HEK293 (cell line): Measurements from ENCODE around the gene PRIMA1.

Source experiments
- CTCF ChIA-PET: fragments of 350-600 bp; formaldehyde crosslinking; extraction: SDS; loops from one replicate; lab custom pipeline; 2021; ENCODE audit warnings: antibody characterized with exemption; lab: Yijun Ruan, JAX
- POLR2A ChIA-PET: fragments of 300-600 bp; formaldehyde crosslinking; extraction: SDS; loops from one replicate; lab custom pipeline; 2020; ENCODE audit warnings: antibody characterized with exemption, inconsistent platforms; lab: Yijun Ruan, JAX
- H3K27ac ChIP-seq: fragments of 200-500 bp; sonication (Bioruptor generic); 2 replicates; pipeline ENCODE4 v1.5.1; 2014; ENCODE audit warnings: low read depth, low read length, control low read depth, inconsistent platforms; ENCODE audit errors: extremely low read depth
- H3K36me3 ChIP-seq, 2 experiments: fragments of 200-500 bp in 1 of 2; sonication (Bioruptor generic) in 1 of 2; 1 replicate in 1 of 2; 2 replicates in 1 of 2; pipeline ENCODE4 v1.5.1; 2014 to 2017; ENCODE audit warnings: inconsistent platforms in 2 of 2, low read length in 2 of 2; ENCODE audit not compliant: control insufficient read depth in 2 of 2, insufficient read depth in 1 of 2
- H3K4me1 ChIP-seq: fragments of 200-500 bp; sonication (Bioruptor generic); 2 replicates; pipeline ENCODE4 v1.5.1; 2014; ENCODE audit warnings: mild to moderate bottlenecking, low read length, inconsistent platforms; ENCODE audit not compliant: control insufficient read depth, insufficient read depth
- H3K4me3 ChIP-seq: 2 replicates; pipeline ENCODE4 v1.5.1; 2011; ENCODE audit warnings: low read depth, mild to moderate bottlenecking, control low read depth, low read length, moderate library complexity
- H3K9me3 ChIP-seq: fragments of 200-500 bp; sonication (Bioruptor generic); 2 replicates; pipeline ENCODE4 v1.5.1; 2014; ENCODE audit warnings: low read depth, low read length, inconsistent platforms; ENCODE audit not compliant: control insufficient read depth, insufficient read depth
- BCL11A ChIP-seq: fragments of 450-650 bp; formaldehyde crosslinking; IDR thresholded peaks from 2 replicates; pipeline ENCODE4 v1.5.1; 2016; ENCODE audit warnings: low read depth, missing biosample characterization, missing genetic modification characterization
- FEZF1 ChIP-seq: fragments of 450-650 bp; formaldehyde crosslinking; IDR thresholded peaks from 2 replicates; pipeline ENCODE4 v1.5.1; 2016; ENCODE audit warnings: missing biosample characterization, missing genetic modification characterization
- GFI1B ChIP-seq: fragments of 450-650 bp; formaldehyde crosslinking; IDR thresholded peaks from 2 replicates; pipeline ENCODE4 v1.5.1; 2016; ENCODE audit warnings: missing biosample characterization, missing genetic modification characterization
- GLI2 ChIP-seq: fragments of 450-650 bp; formaldehyde crosslinking; IDR thresholded peaks from 2 replicates; pipeline ENCODE4; 2017; ENCODE audit warnings: missing biosample characterization, missing genetic modification characterization, low read depth, borderline replicate concordance
- ZBTB17 ChIP-seq: fragments of 450-650 bp; formaldehyde crosslinking; IDR thresholded peaks from 2 replicates; pipeline ENCODE4 v1.5.1; 2016; ENCODE audit warnings: missing biosample characterization, missing genetic modification characterization
- ZBTB8A ChIP-seq: fragments of 450-650 bp; formaldehyde crosslinking; IDR thresholded peaks from 2 replicates; pipeline ENCODE4 v1.5.1; 2016; ENCODE audit warnings: missing biosample characterization, missing genetic modification characterization
- ZNF155 ChIP-seq: fragments of 450-650 bp; formaldehyde crosslinking; IDR thresholded peaks from 2 replicates; pipeline ENCODE4 v1.5.1; 2016; ENCODE audit warnings: missing biosample characterization, missing genetic modification characterization
- ZNF214 ChIP-seq: fragments of 450-650 bp; formaldehyde crosslinking; IDR thresholded peaks from 2 replicates; pipeline ENCODE4 v1.5.1; 2017; ENCODE audit warnings: missing biosample characterization, mild to moderate bottlenecking, missing genetic modification characterization, borderline replicate concordance
- ZNF366 ChIP-seq: fragments of 450-650 bp; formaldehyde crosslinking; conservative IDR thresholded peaks from 2 replicates; pipeline ENCODE4 v1.5.1; 2016; ENCODE audit warnings: missing biosample characterization, missing genetic modification characterization
- ZNF423 ChIP-seq: fragments of 450-650 bp; formaldehyde crosslinking; IDR thresholded peaks from 2 replicates; pipeline ENCODE4 v1.5.1; 2016; ENCODE audit warnings: missing biosample characterization, missing genetic modification characterization
- ZNF610 ChIP-seq: fragments of 450-650 bp; formaldehyde crosslinking; IDR thresholded peaks from 2 replicates; pipeline ENCODE4 v1.5.1; 2016; ENCODE audit warnings: missing biosample characterization, missing genetic modification characterization, borderline replicate concordance
- ZNF621 ChIP-seq: fragments of 450-650 bp; formaldehyde crosslinking; IDR thresholded peaks from 2 replicates; pipeline ENCODE4 v1.5.1; 2017; ENCODE audit warnings: missing biosample characterization, missing genetic modification characterization
- ZNF629 ChIP-seq: fragments of 450-650 bp; formaldehyde crosslinking; IDR thresholded peaks from 2 replicates; pipeline ENCODE4 v1.5.1; 2017; ENCODE audit warnings: missing biosample characterization, missing genetic modification characterization
- ZNF785 ChIP-seq: fragments of 450-650 bp; formaldehyde crosslinking; IDR thresholded peaks from 2 replicates; pipeline ENCODE4 v1.5.1; 2016; ENCODE audit warnings: missing biosample characterization, missing genetic modification characterization
- ZXDB ChIP-seq: fragments of 450-650 bp; formaldehyde crosslinking; IDR thresholded peaks from 2 replicates; pipeline ENCODE4 v1.5.1; 2016; ENCODE audit warnings: missing biosample characterization, missing genetic modification characterization
- TF ChIP-seq, protein P1 (sequence below): fragments of 450-650 bp; formaldehyde crosslinking; IDR thresholded peaks from 2 replicates; pipeline ENCODE4 v1.5.1; 2016; ENCODE audit warnings: missing biosample characterization, missing genetic modification characterization
- TF ChIP-seq, protein P2 (sequence below): fragments of 450-650 bp; formaldehyde crosslinking; IDR thresholded peaks from 2 replicates; pipeline ENCODE4 v1.5.1; 2017; ENCODE audit warnings: missing biosample characterization, missing genetic modification characterization
- TF ChIP-seq, protein P3 (sequence below): fragments of 450-650 bp; formaldehyde crosslinking; IDR thresholded peaks from 2 replicates; pipeline ENCODE4 v1.5.1; 2016; ENCODE audit warnings: missing biosample characterization, missing genetic modification characterization
- TF ChIP-seq, protein P4 (sequence below): fragments of 450-650 bp; formaldehyde crosslinking; IDR thresholded peaks from 2 replicates; pipeline ENCODE4 v1.5.1; 2017; ENCODE audit warnings: missing biosample characterization, missing genetic modification characterization

PRIMA1 gene

DNA sequence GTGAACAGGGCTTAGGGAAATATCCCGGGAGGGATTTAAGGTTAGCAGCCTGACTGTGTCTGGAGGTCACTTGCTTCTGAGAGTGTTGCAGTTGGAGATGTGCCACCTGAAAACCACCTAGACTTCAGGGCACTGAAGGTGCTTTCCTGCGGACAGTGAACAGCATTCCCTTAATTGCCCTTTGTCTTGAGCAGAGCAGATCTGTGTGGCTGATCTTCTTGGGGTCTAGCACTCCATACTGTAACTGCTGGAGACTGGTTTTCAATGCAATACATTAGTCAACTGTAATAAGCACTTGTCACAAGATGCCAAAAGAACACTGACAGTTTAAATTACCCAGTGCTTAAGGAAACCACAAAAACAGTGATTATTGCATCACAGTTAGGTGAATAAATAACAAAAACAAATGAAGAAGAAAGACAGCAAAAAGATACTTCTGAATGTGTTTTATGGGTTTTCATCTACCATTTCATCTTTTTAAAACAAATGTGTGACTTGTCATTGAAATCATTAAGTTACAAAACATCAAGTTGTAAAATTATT, 111.8 kb downstream of the PRIMA1 start (continued):
- TF ChIP-seq ZNF214 (tag by site-specific recombination) (no peak), FEZF1 (tag by site-specific recombination) (peak; percentile 59), ZNF629 (tag by site-specific recombination) (no peak), BCL11A (tag by site-specific recombination) (no peak), ZBTB8A (no peak)
- TF ChIP-seq, protein P1, sequence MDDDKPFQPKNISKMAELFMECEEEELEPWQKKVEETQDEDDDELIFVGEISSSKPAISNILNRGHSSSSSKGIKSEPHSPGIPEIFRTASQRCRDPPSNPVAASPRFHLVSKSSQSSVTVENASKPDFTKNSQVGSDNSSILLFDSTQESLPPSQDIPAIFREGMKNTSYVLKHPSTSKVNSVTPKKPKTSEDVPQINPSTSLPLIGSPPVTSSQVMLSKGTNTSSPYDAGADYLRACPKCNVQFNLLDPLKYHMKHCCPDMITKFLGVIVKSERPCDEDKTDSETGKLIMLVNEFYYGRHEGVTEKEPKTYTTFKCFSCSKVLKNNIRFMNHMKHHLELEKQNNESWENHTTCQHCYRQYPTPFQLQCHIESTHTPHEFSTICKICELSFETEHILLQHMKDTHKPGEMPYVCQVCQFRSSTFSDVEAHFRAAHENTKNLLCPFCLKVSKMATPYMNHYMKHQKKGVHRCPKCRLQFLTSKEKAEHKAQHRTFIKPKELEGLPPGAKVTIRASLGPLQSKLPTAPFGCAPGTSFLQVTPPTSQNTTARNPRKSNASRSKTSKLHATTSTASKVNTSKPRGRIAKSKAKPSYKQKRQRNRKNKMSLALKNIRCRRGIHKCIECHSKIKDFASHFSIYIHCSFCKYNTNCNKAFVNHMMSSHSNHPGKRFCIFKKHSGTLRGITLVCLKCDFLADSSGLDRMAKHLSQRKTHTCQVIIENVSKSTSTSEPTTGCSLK = no peak
- TF ChIP-seq, protein P2, sequence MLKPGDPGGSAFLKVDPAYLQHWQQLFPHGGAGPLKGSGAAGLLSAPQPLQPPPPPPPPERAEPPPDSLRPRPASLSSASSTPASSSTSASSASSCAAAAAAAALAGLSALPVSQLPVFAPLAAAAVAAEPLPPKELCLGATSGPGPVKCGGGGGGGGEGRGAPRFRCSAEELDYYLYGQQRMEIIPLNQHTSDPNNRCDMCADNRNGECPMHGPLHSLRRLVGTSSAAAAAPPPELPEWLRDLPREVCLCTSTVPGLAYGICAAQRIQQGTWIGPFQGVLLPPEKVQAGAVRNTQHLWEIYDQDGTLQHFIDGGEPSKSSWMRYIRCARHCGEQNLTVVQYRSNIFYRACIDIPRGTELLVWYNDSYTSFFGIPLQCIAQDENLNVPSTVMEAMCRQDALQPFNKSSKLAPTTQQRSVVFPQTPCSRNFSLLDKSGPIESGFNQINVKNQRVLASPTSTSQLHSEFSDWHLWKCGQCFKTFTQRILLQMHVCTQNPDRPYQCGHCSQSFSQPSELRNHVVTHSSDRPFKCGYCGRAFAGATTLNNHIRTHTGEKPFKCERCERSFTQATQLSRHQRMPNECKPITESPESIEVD (tag by site-specific recombination) = peak; percentile 43; the same call in 1 of the 2 replicates

DNA sequence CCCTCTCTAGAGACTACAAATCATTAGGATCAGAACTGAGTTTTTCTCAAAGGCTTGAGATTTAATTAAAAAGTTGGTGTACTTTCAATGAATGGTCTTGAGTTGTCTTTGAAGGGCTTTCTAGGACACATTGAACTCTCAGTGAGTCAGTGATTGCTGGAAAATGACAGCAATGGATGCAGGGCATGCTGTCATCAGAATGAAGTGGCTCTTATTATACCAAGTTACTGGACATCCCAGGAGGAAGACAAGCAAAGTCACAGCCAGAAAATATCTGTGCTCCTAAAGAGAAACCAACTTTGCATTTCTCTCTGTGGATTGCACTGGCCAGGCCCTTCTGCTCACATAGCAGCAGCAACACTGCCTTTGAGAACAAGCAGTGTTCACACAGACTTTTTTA, 112.6 kb downstream of the PRIMA1 start:
- Histone ChIP-seq H3K27ac (no peak overlapping the region), H3K36me3 (no peaks in the 10 kb centered on the region), H3K4me3 (no peak overlapping the region), H3K4me1 (no peaks in the 10 kb centered on the region), H3K9me3 (no peaks in the 10 kb centered on the region)
- POLR2A ChIA-PET = no interaction called here
- CTCF ChIA-PET = no interaction called here
- no peak for TF ChIP-seq ZXDB (tag by site-specific recombination)
- TF ChIP-seq ZNF621 (tag by site-specific recombination) = no peak
- no peak for TF ChIP-seq BCL11A (tag by site-specific recombination)
- TF ChIP-seq, protein P3, sequence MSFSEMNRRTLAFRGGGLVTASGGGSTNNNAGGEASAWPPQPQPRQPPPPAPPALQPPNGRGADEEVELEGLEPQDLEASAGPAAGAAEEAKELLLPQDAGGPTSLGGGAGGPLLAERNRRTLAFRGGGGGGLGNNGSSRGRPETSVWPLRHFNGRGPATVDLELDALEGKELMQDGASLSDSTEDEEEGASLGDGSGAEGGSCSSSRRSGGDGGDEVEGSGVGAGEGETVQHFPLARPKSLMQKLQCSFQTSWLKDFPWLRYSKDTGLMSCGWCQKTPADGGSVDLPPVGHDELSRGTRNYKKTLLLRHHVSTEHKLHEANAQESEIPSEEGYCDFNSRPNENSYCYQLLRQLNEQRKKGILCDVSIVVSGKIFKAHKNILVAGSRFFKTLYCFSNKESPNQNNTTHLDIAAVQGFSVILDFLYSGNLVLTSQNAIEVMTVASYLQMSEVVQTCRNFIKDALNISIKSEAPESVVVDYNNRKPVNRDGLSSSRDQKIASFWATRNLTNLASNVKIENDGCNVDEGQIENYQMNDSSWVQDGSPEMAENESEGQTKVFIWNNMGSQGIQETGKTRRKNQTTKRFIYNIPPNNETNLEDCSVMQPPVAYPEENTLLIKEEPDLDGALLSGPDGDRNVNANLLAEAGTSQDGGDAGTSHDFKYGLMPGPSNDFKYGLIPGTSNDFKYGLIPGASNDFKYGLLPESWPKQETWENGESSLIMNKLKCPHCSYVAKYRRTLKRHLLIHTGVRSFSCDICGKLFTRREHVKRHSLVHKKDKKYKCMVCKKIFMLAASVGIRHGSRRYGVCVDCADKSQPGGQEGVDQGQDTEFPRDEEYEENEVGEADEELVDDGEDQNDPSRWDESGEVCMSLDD (tag by site-specific recombination) = no peak
- TF ChIP-seq ZNF610 (tag by site-specific recombination) = no peak
- no peak for TF ChIP-seq ZNF423 (tag by site-specific recombination)

DNA sequence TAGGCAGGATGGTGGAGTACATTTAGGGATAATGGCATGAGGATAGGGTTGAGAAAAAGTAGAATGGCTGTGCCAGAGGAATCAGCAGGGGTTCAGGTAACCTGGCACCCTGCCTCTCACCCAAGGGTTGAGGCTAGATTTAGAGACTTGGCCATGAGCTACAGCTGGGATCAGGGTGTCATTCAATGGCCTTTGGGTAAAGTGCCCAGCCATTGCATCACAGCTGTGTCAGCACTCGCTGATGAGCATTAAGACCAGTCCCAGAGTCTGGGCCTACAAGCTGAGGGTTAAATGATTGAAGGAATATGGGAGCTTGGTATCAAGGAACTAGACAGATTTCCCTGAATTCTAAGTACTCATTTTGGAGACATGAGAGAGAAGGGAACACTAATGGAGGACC, 113.9 kb downstream of the PRIMA1 start:
- Histone ChIP-seq H3K27ac (no peak overlapping the region), H3K9me3 (no peaks in the 10 kb centered on the region), H3K36me3 (no peaks in the 10 kb centered on the region), H3K4me3 (no peak overlapping the region), H3K4me1 (no peaks in the 10 kb centered on the region)
- ChIA-PET POLR2A (no interaction called here), CTCF (no interaction called here)
- TF ChIP-seq GLI2 (tag by site-specific recombination) (no peak), ZNF366 (tag by site-specific recombination) (no peak), ZBTB17 (tag by site-specific recombination) (no peak), ZNF785 (tag by site-specific recombination) (no peak), ZNF155 (no peak), ZBTB8A (no peak), GFI1B (tag by site-specific recombination) (no peak)
- TF ChIP-seq, protein P4, sequence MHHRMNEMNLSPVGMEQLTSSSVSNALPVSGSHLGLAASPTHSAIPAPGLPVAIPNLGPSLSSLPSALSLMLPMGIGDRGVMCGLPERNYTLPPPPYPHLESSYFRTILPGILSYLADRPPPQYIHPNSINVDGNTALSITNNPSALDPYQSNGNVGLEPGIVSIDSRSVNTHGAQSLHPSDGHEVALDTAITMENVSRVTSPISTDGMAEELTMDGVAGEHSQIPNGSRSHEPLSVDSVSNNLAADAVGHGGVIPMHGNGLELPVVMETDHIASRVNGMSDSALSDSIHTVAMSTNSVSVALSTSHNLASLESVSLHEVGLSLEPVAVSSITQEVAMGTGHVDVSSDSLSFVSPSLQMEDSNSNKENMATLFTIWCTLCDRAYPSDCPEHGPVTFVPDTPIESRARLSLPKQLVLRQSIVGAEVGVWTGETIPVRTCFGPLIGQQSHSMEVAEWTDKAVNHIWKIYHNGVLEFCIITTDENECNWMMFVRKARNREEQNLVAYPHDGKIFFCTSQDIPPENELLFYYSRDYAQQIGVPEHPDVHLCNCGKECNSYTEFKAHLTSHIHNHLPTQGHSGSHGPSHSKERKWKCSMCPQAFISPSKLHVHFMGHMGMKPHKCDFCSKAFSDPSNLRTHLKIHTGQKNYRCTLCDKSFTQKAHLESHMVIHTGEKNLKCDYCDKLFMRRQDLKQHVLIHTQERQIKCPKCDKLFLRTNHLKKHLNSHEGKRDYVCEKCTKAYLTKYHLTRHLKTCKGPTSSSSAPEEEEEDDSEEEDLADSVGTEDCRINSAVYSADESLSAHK (tag by site-specific recombination) = no peak
